Measurements from ENCODE around the gene CDK5R2.

DNA sequence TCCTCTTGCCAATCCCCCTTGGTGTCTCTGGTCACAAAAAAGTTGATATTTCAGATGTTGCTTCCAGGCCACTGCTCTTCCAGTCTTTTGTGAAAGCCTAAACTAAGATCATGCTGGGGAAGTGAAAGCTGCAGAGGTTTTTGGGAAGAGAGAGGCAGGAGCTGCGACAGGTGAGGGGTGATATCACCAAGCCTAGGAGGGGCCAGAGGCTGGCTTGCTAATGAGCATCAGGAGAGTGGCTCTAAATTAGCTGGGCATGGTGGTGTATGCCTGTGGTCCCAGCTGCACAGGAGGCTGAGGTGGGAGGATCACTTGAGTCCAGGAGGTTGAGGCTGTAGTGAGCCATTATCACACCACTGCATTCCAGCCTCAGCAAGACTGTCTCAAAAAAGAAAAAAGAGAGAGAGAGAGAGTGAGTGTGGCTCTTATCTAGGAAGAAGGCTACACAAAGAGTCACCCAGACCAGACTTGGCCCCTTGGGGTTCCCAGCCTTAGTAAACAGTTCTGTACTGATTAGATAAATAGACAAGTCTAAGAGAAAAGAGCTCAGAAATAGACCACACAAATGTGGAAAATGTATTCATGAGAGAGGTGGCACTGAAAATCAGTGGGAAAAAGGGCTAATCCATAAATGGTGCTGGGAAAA lies 14.6 kb upstream of the CDK5R2 start:
- TF ChIP-seq, protein P1, sequence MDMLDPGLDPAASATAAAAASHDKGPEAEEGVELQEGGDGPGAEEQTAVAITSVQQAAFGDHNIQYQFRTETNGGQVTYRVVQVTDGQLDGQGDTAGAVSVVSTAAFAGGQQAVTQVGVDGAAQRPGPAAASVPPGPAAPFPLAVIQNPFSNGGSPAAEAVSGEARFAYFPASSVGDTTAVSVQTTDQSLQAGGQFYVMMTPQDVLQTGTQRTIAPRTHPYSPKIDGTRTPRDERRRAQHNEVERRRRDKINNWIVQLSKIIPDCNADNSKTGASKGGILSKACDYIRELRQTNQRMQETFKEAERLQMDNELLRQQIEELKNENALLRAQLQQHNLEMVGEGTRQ (IDR thresholded peaks at IDR 0.05) = no peak
- TF ChIP-seq EP300 (IDR thresholded peaks at IDR 0.05) = no peak
- TF ChIP-seq, protein P2, sequence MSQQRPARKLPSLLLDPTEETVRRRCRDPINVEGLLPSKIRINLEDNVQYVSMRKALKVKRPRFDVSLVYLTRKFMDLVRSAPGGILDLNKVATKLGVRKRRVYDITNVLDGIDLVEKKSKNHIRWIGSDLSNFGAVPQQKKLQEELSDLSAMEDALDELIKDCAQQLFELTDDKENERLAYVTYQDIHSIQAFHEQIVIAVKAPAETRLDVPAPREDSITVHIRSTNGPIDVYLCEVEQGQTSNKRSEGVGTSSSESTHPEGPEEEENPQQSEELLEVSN (IDR thresholded peaks at IDR 0.05; ENCODE audit: borderline replicate concordance, low read depth) = no peak

Measured in A549 (cell line).